Panc1 (cell line): ENCODE results near the gene NHEJ1.

ENCODE experiments used
- POLR2AphosphoS5 ChIP-seq: IDR thresholded peaks from 2 replicates; pipeline ENCODE4 v1.6.1; 2012; ENCODE audit warnings: mild to moderate bottlenecking, low read depth, low read length, moderate library complexity
- SIN3A ChIP-seq: IDR thresholded peaks from 2 replicates; pipeline ENCODE4 v1.6.1; 2012; ENCODE audit warnings: low read depth, mild to moderate bottlenecking, low read length, moderate library complexity, borderline replicate concordance; ENCODE audit not compliant: insufficient read depth
- TCF7L2 ChIP-seq: IDR thresholded peaks from 2 replicates; pipeline ENCODE4 v1.6.1; 2011; ENCODE audit warnings: mild to moderate bottlenecking, low read depth, low read length, inconsistent platforms
- TF ChIP-seq, protein P1 (sequence below): fragments of 450-650 bp; IDR thresholded peaks from 2 replicates; pipeline ENCODE4 v1.5.1; 2017; ENCODE audit warnings: mild to moderate bottlenecking

DNA sequence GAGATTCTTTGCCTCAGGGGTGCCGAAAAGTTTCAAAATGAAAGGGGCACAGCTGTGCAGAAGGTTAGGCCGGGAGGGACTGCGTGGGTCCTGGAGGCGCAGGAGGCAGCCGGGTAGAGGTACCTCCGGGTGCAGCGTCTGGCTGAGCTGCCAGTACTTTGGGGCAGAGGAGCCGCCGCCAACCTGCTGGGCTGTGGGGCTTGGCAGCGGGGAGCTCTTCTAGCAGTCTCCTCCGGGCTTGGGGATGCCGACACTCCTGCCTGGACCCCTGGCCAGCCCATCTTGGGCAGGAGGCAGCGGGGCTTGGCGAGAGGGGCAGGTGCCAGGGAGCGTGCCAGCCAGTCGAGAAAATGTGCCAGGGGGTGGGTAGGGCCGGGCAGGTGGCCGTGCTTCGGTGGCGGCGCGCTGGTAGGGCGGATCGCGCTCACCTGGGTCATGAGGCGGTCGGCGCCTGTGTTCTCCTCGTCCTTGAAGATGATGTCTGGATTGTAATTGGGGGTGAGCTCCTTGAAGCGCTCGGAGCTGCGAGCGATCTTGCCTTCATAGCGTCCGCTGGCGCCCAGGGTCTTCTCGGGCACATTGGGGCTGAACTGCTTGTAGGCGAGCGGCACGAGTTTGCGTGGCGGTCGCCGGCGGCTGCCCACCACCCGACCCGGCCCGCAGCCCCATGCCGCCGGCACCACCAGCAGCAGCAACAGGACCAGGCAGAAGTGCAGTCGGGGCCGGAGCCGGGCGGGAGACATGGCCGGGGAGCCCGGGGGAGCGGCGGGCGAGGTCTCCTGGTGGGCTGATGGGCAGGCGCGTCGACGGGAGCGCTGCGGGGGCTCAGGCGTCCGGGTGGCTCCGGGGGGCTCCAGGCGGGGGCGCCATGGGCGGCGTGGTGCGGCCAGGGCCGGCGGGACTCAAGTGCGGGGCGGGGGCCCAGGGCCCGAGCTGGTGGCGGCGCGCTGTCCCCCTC lies 100.6 kb downstream of the NHEJ1 start:
- TF ChIP-seq, protein P1, sequence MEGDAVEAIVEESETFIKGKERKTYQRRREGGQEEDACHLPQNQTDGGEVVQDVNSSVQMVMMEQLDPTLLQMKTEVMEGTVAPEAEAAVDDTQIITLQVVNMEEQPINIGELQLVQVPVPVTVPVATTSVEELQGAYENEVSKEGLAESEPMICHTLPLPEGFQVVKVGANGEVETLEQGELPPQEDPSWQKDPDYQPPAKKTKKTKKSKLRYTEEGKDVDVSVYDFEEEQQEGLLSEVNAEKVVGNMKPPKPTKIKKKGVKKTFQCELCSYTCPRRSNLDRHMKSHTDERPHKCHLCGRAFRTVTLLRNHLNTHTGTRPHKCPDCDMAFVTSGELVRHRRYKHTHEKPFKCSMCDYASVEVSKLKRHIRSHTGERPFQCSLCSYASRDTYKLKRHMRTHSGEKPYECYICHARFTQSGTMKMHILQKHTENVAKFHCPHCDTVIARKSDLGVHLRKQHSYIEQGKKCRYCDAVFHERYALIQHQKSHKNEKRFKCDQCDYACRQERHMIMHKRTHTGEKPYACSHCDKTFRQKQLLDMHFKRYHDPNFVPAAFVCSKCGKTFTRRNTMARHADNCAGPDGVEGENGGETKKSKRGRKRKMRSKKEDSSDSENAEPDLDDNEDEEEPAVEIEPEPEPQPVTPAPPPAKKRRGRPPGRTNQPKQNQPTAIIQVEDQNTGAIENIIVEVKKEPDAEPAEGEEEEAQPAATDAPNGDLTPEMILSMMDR, result no peak
- TF ChIP-seq SIN3A (no peak), POLR2AphosphoS5 (no peak), TCF7L2 (no peak)
